NOMO-1 treated with dmso at 0.1 percent for 144 hours (cell line): ENCODE measurements around the gene STARD13.

Experiments used
- DNase-seq: peaks from one replicate; lab custom pipeline; 2025; ENCODE audit not compliant: unreplicated experiment; lab: John Stamatoyannopoulos, UW

STARD13 gene

GRCh38 chr13:33277946-33278345 lies 7.6 kb downstream of the STARD13 start:
- no peak for DNase-seq

- DNase-seq: no peak
These were observed 8.4 kb downstream of the STARD13 start for GRCh38 chr13:33277037-33277740.

- DNase-seq: no peak
These were observed 9.0 kb downstream of the STARD13 start for GRCh38 chr13:33276570-33276969.

GRCh38 chr13:33275916-33276315 lies 9.6 kb downstream of the STARD13 start:
- no peak for DNase-seq

GRCh38 chr13:33274264-33274663 lies 11.3 kb downstream of the STARD13 start:
- DNase-seq: no peak

- no peak for DNase-seq
These were observed 12.9 kb downstream of the STARD13 start for GRCh38 chr13:33272531-33273124.

GRCh38 chr13:33271759-33272158 lies 13.8 kb downstream of the STARD13 start:
- DNase-seq: no peak

- DNase-seq: no peak
These were observed 14.5 kb downstream of the STARD13 start for GRCh38 chr13:33270895-33271538.

- no peak for DNase-seq
These were observed 19.9 kb downstream of the STARD13 start for GRCh38 chr13:33265607-33266006.

- no peak for DNase-seq
These were observed 20.4 kb downstream of the STARD13 start for GRCh38 chr13:33265133-33265532.

GRCh38 chr13:33264620-33264978 lies 21.0 kb downstream of the STARD13 start:
- DNase-seq: no peak

GRCh38 chr13:33263976-33264619 lies 21.5 kb downstream of the STARD13 start:
- no peak for DNase-seq

- DNase-seq: no peak
These were observed 22.1 kb downstream of the STARD13 start for GRCh38 chr13:33263484-33263883.

GRCh38 chr13:33262997-33263396 lies 22.6 kb downstream of the STARD13 start:
- DNase-seq: no peak

GRCh38 chr13:33262594-33262993 lies 23.0 kb downstream of the STARD13 start:
- no peak for DNase-seq

- DNase-seq: no peak
These were observed 23.5 kb downstream of the STARD13 start for GRCh38 chr13:33262062-33262487.

- no peak for DNase-seq
These were observed 24.0 kb downstream of the STARD13 start for GRCh38 chr13:33261387-33262061.

GRCh38 chr13:33260168-33261098 lies 25.1 kb downstream of the STARD13 start:
- DNase-seq: no peak

GRCh38 chr13:33259296-33259695 lies 26.3 kb downstream of the STARD13 start:
- DNase-seq: no peak

- DNase-seq: no peak
These were observed 26.8 kb downstream of the STARD13 start for GRCh38 chr13:33258808-33259193.
